SW480 (cell line): Measurements from ENCODE around the gene FKBP5.
"Not testable (repeated sequence)": the region's sequence is repeated elsewhere in the genome, so short reads cannot be mapped to it uniquely, and the experiment has no call there.

Source experiments
- DNase-seq: peaks from one replicate; pipeline ENCODE4 v3.0.0-alpha.2; 2016; ENCODE audit warnings: low spot score

FKBP5 gene

DNA sequence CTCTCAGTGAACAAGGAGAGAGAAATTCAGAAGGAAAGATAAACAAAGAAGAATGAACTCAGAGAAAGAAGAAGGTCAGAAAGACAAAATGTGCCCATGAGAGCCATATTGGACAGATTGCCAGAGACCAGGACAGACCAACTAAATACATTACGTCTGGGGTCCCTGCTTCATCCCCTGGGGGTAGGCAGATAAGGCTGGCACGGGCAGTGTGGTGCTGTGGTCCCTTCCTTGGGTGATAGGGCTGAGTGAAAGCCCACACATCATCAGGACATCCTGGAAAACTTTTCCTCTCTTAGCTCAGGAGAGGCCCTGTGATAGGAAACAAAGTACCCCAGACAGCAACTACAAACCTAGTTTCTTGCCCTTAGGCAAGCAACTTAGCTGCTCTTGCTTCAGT is 34.9 kb upstream of the FKBP5 start:
- DNase-seq, result no peak

DNA sequence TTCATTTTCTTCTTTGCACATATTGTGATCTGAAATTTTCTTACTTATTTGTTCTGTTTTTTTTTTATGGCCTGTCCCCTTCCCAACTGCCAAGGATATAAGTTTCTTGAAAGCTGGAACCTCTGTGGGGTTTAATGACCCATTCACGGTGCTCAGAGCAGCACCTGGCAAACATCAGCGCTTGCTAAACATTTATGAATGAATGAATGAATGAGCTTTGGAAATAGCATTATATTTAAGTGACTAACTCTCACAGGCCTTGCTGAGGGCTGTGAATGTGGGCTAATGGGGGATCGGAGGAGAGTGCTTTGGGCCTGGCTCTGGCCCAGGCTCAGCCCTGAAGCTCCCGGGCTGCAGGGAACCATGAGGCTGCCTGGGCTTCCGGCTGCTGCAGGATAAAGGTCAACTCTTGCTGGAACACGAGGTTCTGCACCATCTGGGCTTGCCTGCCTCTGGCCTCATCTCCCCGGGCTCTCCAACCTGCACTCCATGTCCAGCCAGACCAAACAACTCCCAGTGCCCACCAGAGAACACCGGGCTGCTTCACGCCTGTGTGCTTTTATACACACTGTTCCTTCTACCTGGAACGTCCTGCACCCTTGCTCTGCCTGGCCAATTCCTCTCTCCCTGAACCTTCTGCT is 33.5 kb upstream of the FKBP5 start:
- no peak for DNase-seq

DNA sequence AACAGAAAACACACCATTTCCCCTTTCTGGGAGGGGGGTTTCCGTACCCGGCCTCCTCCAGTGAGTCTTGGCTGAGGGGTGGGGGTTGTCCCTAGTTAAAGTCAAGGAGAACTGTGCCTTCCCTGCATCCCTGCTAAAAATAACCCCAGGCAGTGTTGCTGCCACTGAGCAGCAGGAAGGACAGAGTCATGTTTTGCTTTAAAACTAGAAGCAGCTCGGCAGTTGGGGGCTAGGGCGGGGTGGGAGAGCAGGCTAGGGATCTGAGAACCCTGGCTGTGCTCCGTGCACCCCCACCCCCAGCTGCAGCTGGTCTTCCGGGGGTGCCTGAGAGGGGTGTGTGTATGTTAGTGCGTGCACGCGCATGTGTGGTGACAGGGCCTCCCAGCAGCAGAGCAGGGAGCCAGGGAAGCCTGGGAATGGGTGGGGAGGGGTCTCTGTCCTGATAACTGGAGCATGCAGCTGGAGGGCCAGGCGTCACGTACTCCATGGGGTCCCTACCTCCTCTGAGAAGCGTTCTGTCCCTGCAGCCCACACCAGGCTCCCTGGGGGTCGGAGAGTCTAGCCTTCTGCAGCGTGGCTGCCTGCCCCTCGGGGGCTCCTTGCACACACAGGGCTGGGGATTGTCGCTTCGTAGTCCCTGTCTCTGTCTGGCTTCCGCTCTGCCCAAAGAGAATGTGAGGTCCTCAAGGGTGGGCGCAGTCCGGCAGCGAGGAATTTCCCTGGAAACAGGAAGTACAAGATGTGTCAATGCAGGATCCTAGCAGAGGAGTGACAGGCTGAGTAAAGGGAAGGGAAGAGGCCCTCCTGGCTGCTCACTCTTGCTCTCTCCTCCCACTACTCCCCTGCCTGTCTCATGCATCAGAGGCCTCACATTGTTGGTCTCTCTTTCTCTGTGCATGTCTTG is 31.4 kb upstream of the FKBP5 start:
- DNase-seq, result no peak

DNA sequence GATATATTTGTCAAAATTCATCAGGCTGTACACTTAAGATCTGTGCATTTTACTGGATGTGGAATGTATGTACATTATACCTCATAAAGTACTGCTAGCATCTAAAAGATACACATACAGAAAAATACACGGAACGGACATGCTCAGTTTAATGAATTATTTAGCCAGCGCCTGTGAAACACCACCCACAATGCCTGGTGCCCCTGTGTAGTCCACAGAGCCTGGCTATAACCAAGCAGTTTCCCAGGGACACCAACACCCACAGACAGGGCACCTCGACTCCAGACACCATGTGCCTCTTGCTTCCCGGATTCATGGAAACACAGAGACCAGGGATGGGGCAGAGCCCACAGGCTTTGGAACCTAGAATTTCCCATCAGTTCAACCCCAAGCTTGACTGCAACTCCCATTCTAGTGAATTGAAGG is 30.7 kb upstream of the FKBP5 start:
- no peak for DNase-seq

DNA sequence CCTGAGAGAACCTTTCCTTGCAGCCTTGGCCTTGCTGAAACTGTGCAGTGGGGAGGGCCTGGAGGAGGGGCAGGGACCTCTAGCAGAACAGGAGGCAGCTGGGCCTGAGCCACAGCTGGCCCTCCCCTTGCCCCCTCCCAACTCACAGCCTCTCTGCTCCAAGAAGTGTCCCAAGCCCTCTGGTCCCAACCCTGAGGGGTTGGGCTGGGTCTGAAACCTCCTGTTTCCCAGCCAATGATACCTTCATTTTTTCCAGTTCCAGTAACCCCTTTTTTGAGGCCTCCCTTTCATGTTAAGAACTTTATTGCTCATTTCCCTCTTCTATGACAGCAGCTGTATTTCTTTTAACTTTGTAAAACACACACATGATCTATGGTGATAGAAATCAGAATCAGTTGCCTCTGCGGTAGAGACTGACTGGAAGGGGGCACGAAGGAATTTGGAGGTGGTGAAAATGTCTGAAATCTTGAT is 30.2 kb upstream of the FKBP5 start:
- DNase-seq, result no peak

DNA sequence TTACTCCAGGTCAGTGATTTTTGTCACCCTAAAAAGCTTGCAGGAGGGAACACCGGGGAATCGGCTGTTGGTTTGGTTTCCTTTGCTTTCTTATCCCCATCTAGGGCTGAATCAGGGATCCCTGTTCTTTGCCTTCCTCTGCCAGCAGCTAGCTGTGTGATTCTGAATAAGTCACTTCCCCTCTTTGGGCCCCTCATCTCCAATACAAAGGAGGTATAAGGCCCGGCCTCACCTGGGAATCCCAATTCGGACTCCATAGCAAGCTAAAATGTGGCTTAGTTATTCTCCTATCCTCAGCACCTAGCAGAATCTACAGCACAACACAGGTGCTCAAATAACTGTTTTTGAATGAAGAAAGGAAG is 29.6 kb upstream of the FKBP5 start:
- no peak for DNase-seq

DNA sequence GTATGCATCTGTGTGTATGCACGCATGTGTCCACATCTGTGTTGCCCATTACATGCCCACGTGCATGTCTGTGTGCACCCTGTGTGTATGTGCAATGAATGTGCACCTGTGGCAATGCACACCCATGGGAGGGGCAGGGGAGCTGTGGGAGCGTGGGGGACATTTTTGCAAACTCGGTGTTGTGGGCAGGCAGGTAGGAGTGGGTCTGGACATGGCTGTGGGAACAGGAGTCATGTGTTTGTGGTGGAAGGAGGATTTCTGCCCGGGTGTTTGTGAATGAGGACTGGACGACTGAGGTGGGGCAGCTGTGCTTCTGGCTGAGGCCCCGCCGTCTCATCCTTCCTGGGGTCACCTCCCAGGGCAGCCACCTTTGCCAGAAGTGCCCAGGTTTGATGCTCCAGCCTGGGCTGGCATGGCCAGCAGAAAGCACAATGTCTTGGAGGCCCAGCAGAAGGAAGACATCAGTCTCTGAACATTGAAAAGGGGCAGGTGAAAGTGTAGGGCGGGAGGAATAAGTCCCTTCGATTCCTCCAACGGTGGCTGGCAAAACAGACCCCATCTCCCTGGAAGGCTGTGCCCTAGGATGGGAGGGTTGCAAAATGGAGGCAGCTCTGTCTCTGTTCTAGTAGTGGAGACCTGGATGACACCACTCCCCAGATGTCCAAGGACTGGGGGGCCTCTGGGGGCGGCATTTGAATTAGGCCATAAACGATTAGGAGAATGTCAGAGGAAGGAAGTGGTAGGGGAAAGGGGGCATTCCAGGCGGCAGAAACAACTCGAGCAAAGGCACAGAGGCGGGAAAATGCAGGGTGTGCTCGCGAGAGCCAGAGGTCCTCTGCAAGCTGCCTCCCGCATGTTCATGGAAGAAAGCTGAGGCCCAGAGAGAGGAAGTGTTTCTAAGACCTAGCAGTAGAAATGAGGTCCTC is 29.0 kb upstream of the FKBP5 start:
- DNase-seq, result no peak

DNA sequence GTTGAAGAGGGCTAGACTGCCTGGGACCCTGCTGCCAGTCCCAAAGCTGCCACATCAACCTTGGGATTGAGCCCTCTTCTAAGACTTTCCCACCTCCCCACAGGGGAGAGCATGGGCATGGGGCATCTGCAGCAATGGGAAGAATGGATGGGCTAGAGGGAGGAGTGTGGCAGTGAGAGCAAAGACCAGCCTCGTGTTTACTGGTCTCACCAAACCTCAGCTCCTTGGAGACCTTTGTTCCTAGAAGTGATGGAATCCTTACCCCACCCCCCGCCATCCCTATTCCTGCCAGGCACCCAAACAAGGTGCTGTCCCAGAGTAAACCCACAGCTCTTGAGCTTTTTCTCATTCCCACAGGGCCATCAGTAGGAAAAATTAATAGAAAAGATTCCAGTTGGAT is 28.1 kb upstream of the FKBP5 start:
- no peak for DNase-seq

DNA sequence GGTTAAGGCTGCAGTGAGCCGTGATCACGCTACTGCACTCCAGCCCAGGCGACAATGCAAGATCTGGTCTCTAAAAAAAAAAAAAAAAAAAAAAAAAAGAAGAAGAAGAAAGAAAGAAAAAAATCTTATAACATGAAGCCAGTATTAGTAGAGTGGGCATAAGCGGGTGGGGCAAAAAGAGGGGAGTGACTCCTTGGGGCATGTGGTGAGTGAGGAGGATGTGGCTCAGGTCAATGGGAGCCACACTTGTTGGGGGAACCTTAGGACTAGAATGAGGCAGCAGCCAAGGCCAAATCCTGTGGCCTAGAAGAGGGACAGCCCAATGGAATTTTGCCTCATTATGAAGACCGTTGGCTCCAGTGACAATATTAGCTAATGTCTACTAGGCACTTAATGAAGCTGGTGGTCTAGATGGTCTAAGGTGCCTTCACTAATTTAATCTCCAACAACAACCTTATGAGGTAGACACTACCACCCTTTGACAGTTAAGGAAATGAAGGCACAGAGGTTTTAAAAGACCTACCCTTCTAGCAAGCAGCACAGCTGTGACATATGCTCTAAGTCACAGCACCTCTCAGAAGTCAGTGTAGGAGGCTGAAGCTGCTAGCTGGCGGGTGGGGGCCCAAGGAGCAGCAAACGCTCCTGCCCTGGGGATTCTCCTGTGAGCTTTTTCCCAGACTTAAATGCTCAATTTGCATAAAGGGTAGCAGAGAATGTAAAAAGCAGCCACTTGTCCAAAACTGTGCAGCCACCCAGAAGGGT is 24.5 kb upstream of the FKBP5 start:
- DNase-seq, result no peak

DNA sequence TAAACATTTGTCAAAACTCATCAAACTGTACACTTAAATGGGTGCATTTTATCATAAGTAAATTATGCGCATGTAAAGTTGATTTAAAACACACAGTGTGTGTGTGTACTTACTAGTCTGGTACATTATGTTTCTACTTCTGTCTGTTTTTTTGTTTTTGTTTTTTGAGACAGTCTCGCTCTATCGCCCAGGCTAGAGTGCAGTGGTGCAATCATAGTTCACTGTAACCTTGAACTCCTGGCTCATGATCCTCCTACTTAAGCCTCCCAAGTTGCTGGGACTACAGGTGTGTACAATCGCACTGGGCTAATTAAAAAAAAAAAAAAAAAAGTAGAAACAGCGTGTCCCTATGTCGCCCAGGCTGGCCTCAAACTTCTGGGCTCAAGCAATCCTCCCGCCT is 23.0 kb upstream of the FKBP5 start:
- no peak for DNase-seq

DNA sequence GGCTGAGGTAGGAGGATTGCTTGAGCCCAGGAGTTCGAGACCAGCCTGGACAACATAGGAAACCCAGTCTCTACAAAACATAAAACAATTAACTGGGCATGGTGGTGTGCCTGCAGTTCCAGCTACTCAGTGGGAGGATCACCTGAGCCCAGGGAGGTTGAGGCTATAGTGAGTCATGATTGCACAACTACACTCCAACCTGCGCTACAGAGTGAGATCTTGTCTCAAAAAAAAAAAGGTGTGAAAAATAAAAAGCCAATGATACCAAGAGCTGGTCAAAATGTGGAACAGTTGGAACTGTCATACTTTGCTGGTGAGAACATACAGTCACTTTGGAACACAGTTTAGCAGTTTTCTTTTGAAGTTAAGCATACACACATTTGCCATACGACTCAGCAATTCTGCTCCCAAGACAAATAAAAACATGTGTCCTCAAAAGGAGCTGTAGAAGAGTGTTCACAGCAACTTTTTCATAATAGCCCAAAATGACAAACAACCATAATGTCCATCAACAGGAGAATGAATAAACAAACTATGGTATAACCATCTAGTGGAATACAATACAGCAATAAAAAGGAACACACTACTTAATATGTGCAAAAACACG is 21.6 kb upstream of the FKBP5 start:
- DNase-seq, result no peak

DNA sequence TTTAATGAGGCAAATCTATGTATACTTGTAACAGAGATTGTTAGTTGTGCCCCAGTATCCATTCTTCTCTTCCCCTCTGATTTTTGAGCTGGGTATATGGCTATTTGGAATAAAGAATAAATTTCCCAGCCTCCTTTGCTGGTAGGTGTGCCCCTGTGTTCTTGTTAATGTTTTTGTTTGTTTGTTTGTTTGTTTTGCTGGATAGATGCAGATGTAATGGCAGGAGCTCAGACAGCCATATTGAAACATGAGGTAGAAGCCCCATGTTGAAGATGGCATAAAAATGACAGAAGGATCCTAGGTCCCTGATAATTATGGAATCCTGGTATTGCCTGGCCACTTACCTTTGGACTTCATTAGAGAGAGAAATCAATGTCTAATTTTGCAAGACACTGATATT is 19.9 kb upstream of the FKBP5 start:
- no peak for DNase-seq

DNA sequence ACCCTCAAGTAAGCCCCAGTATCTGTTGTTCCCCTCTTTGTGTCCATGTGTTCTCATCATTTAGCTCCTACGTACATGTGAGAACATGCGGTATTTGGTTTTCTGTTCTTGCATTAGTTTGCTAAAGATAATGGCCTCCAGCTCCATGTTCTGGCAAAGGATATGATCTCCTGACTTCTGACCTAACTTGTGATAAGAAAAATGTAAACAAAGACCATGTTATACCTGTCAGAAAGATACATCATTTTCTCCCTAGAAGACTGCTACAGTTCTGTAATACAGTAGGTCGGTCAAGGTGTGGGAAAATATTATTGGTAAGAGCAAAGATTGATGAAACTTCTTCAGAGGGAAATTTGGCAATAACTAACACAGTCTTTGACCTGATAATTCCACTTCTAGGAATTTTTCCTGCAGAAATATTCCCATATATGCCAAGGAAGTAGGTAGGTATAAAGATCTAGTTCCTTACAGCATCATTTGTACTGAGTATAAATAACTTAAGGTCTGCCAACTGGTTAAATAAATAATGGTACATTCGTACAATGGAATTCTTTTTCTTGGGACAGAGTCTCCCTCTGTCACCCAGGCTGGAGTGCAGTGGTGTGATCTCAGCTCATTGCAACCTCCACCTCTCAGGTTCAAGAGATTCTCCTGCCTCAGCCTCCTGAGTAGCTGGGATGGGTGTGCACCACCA is 19.1 kb upstream of the FKBP5 start:
- DNase-seq, result no peak

DNA sequence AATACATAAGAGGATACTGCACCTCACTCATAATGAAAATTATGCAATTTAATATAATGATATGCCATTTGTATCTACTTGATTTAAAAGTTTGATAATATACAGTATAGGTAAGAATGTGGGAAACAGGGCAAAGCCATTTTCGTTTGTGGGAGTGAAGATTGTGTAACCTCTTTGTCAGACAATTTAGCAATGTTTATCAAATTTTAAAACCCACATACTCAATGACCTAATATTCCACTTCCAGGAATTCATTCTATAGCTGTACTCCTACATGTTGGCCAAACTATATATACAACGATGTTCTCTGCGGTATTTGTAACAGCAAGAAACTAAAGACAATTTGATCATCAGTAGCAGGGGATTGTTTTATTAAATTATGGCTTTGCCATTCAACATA is 17.8 kb upstream of the FKBP5 start:
- no peak for DNase-seq

DNA sequence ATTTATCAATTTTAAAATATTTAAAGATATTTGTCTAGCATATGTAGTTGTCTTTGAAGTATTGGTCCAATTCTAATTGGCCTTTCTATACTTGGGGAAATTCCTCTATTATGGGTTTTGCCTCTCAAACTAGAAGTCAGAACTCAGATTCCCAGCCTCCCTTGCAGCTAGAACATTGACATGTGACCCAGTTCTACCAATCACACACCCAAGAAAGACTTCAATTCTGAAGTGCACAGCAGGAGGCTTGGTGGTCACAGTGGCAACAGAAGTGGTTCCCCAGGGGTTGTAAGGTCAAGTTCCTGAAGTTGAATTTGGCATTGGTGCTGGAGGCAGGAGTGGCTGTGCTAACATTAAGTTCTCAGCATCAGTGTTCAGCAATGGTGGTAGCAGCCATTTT is 14.8 kb upstream of the FKBP5 start:
- DNase-seq, result no peak

DNA sequence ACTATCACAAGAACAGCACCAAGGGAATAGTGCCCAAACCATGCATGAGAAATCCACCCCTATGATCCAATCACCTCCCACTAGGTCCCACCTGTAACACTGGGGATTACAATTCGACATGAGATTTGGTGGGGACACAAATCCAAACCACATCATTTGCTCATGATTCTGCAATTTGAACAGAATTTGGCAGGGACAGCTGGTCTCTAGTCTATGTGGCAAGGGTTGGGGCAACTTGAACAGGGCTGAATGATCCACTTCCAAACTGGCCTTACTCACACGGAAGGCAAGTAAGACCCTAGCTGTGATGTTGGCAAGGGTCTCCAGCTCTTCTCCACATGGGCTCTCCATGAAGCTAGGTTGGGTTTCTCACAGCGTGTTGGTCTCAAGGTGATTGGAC is 10.1 kb upstream of the FKBP5 start:
- no peak for DNase-seq

DNA sequence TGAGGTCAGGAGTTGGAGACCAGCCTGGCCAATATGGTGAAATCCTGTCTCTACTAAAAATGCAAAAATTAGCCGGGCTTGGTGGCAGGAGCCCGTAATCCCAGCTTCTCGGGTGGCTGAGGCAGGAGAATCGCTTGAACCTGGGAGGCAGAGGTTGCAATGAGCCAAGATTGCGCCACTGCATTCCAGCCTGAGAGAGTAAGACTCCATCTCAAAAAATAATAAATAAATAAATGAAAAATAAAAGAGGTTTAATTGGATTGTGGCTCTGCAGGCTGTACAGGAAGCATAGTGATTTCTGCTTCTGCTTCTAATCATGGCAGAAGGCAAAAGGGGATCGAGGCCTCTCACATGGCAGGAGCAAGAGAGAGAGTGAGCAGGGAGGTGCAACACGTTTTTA is 9.7 kb upstream of the FKBP5 start:
- not testable (repeated sequence) for DNase-seq

DNA sequence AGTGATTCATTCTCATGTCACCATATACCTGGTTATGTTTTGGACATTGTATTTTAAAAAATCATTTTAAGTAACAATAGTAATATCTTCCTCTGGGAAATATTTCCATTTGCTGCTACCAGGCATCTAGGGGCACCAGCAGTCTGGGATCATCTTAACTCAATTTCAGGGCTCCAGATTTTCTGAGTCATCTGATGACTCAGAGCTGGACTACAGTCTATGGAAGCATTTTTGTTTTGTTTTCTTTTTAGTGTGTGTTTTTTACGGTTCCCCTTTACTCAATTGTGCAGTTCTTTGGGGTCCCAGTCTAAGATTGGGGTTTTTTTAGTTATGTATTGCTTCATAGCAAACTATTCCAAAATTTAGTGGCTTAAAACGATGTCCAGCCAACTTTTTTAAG is 5.7 kb upstream of the FKBP5 start:
- DNase-seq, result no peak

DNA sequence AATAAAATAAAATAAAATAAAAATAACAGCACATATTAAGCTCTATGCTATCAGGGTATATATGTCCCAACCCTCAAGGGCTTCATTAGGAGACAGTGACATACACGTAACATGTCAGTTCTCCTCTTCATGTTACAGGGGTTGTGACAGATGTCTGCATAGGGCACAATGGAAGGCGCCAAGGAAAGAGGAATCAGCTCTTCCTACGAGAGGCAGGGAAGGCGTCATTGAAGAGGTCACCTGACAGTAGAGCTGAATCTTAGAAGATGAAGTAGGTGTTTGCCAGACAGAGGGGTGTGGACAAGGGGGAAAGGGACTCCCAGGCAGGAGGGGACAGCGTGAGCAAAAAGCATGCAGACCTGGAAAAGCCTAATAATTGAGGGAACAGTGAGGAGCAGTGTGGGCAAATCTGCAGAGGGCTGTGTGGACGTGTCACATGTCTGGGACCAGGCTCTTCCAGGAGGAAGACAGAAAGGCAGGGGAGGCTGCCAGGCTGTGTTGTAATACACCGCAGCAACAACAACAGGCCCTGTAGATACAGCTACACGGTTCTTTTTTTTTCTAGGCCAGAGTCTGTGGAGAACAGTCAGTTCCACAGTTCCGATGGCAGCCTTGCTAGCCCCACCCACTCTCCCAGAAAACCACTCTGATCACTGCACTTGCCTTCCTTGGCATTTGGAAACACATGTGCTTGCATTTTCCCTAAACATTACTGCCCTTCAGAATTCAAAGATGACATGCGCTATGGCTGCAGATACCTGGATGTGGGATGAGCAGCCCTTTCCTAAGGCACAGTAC is 2.5 kb upstream of the FKBP5 start:
- no peak for DNase-seq

DNA sequence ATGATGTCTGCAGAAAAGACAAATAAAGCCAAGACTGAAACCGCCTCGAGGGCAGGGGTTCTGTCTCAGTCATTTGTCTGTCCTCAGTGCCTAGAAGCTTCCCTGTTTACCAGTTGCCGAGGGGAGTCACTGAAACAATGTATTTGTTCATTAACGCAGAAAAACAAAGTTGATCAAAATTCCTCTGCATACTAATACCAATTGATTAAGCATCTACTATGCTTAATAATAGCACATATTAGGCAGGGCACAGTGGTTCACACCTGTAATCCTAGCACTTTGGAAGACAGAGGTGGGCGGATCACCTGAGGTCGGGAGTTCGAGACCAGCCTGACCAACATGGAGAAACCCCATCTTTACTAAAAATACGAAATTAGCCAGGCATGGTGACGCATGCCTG is 1.8 kb upstream of the FKBP5 start:
- no peak for DNase-seq
